Mucosa of descending colon (tissue), 3 donors: ENCODE measurements around the gene THEM4. TPM values are rescaled to one million over a fixed set of nuclear protein-coding genes. Genes with fewer than 3 reads are reported as not detected.
A peak's percentile ranks its signal among the peaks of the same experiment; 100 is the strongest.
"Not testable (repeated sequence)": the region's sequence is repeated elsewhere in the genome, so short reads cannot be mapped to it uniquely, and the experiment has no call there.

Experiments
- ATAC-seq: fragments of 200-7000 bp; cut with Tn5 transposase; one replicate; pipeline ENCODE4 v1.9.1; 2020; ENCODE audit warnings: mild to moderate bottlenecking, moderate library complexity
- DNase-seq, 3 donors: peaks; one replicate each; pipeline ENCODE4 v3.0.0-alpha.2; 2020
- H3K36me3 ChIP-seq: fragments of 200-600 bp; one replicate; pipeline ENCODE4 v1.8.0; 2021; ENCODE audit warnings: low read depth, mild to moderate bottlenecking
- H3K4me1 ChIP-seq: fragments of 200-600 bp; one replicate; pipeline ENCODE4 v1.8.0; 2021; ENCODE audit warnings: low read depth, mild to moderate bottlenecking
- H3K4me3 ChIP-seq: fragments of 200-600 bp; one replicate; pipeline ENCODE4 v1.8.0; 2021; ENCODE audit warnings: mild to moderate bottlenecking
- H3K9me3 ChIP-seq: fragments of 200-600 bp; one replicate; pipeline ENCODE4 v1.8.0; 2021; ENCODE audit warnings: mild to moderate bottlenecking
- intact Hi-C, 2 donors: fragments of 100-400 bp; cut with DNase I in 1 of 2; cut with micrococcal nuclease in 1 of 2; formaldehyde crosslinking; loops; one replicate each; pipeline versions ENCODE4 v1.11.0 to v1.11.1; 2022; cut with DNase I, micrococcal nuclease
- total RNA-seq, 3 donors: library from RNA; stranded (reverse); fragmentation: NEBNext Ultra II Directional in 2 of 3; extraction: Animal tissue kit (Norgen Biotek cat#: 25700) in 2 of 3; gene quantifications; one replicate each; pipeline versions ENCODE4 v1.2.1 to v1.2.4, GENCODE V29; 2021 to 2023
- TF ChIP-seq, protein P1 (sequence below): fragments of 200-600 bp; IDR thresholded peaks from one replicate; pipeline ENCODE4 v1.8.0; 2022; ENCODE audit warnings: antibody characterized with exemption, mild to moderate bottlenecking
- donor health status: DM: no; HTN: no; CAD: no; lungs with moderate emphysema.
- donor health status: DM: no; HTN: no; CAD: no.
- donor health status: DM: no; HTN: yes; CAD: no.

The THEM4 gene
- total RNA-seq, 3 donors from 2014 or later = 9.1 to 12.7 (median 11.3) TPM

- H3K4me3 ChIP-seq = no peak overlapping the region
- no peaks in the 10 kb centered on the region for H3K4me1 ChIP-seq
- intact Hi-C loops = no loop called here
- no peaks in the 10 kb centered on the region for H3K36me3 ChIP-seq
- TF ChIP-seq, protein P1, sequence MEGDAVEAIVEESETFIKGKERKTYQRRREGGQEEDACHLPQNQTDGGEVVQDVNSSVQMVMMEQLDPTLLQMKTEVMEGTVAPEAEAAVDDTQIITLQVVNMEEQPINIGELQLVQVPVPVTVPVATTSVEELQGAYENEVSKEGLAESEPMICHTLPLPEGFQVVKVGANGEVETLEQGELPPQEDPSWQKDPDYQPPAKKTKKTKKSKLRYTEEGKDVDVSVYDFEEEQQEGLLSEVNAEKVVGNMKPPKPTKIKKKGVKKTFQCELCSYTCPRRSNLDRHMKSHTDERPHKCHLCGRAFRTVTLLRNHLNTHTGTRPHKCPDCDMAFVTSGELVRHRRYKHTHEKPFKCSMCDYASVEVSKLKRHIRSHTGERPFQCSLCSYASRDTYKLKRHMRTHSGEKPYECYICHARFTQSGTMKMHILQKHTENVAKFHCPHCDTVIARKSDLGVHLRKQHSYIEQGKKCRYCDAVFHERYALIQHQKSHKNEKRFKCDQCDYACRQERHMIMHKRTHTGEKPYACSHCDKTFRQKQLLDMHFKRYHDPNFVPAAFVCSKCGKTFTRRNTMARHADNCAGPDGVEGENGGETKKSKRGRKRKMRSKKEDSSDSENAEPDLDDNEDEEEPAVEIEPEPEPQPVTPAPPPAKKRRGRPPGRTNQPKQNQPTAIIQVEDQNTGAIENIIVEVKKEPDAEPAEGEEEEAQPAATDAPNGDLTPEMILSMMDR = no peak
- DNase-seq = no peak
- peaks cover 22% of the 10 kb centered on the region for H3K9me3 ChIP-seq
- ATAC-seq = no peak
Measured at GRCh38 chr1:151907363-151908139, 1.8 kb downstream of the THEM4 start.

- DNase-seq, ATAC-seq, H3K4me3 ChIP-seq, H3K4me1 ChIP-seq, H3K36me3 ChIP-seq, intact Hi-C loops: not testable (repeated sequence)
- H3K9me3 ChIP-seq = peaks cover 31% of the 10 kb centered on the region
Measured at GRCh38 chr1:151906324-151906645, 3.0 kb downstream of the THEM4 start.

- H3K9me3 ChIP-seq = peaks cover 36% of the 10 kb centered on the region
- not testable (repeated sequence) for DNase-seq
Measured at GRCh38 chr1:151905443-151906323, 3.6 kb downstream of the THEM4 start.

GRCh38 chr1:151905070-151905442 is 4.3 kb downstream of the THEM4 start:
- Histone ChIP-seq H3K4me1 (no peaks in the 10 kb centered on the region), H3K4me3 (no peak overlapping the region), H3K36me3 (no peaks in the 10 kb centered on the region), H3K9me3 (peaks cover 42% of the 10 kb centered on the region)
- TF ChIP-seq, protein P1 = no peak
- no peak for DNase-seq
- no peak for ATAC-seq
- intact Hi-C loops = no loop called here

More at GRCh38 chr1:151905443-151906323, 3.6 kb downstream of the THEM4 start:
- H3K4me1 ChIP-seq, intact Hi-C loops, H3K4me3 ChIP-seq, H3K36me3 ChIP-seq, ATAC-seq: not testable (repeated sequence)

DNA sequence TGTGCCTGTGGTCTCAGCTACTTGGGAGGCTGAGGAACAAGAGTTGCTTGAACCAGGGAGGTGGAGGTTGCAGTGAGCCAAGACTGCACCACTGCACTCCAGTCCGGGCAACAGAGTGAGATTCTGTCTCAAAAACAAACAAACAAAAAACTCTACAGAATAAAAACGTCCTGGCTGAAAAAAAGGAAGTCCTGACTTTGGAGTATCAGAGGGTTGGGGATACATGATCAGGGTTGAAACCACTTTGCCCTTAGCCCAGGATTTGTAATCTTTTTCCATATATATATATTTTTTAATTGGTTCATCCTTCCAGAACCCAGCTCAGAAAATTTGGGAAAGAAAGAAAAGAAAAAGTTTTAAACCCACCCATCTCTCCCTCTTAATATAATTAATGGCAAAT is 6.5 kb downstream of the THEM4 start:
- H3K36me3 ChIP-seq = no peaks in the 10 kb centered on the region
- no peak for ATAC-seq
- H3K4me1 ChIP-seq = peaks cover 3% of the 10 kb centered on the region
- peaks cover 42% of the 10 kb centered on the region for H3K9me3 ChIP-seq
- no peak overlapping the region for H3K4me3 ChIP-seq
- no peak for DNase-seq
- TF ChIP-seq, protein P1 = no peak
- intact Hi-C loops = no loop called here

DNA sequence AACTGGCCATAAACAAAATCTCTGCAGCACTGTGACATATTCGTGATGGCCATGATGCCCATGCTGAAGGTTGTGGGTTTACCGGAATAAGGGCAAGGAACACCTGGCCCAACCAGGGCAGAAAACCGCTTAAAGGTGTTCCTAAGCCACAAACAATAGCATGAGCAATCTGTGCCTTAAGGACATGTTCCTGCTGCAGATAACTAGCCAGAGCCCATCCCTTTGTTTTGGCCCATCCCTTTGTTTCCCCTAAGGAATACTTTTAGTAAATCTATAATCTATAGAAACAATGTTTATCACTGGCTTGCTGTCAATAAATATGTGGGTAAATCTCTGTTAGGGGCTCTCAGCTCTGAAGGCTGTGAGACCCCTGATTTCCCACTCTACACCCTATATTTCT is 8.5 kb downstream of the THEM4 start:
- intact Hi-C loops, H3K36me3 ChIP-seq, H3K4me1 ChIP-seq, H3K4me3 ChIP-seq, ATAC-seq, DNase-seq: not testable (repeated sequence)
- peaks cover 25% of the 10 kb centered on the region for H3K9me3 ChIP-seq

- DNase-seq (peak; percentile 35 to 57 (median 35)), ATAC-seq (peak; percentile 60)
- Histone ChIP-seq H3K4me3 (no peak overlapping the region), H3K36me3 (no peaks in the 10 kb centered on the region), H3K4me1 (peaks cover 3% of the 10 kb centered on the region), H3K9me3 (peaks cover 23% of the 10 kb centered on the region)
- TF ChIP-seq, protein P1 = no peak
- intact Hi-C loops = no loop called here
Measured at GRCh38 chr1:151898519-151898991, 10.8 kb downstream of the THEM4 start.
